Smooth muscle cell (in vitro differentiated cells): ENCODE data around the gene THSD7B. TPM values are rescaled to one million over a fixed set of nuclear protein-coding genes. Genes with fewer than 3 reads are reported as not detected.

ENCODE experiments used
- DNase-seq: peaks from one replicate; lab custom pipeline; 2025; ENCODE audit not compliant: unreplicated experiment; lab: John Stamatoyannopoulos, UW
- H2AFZ ChIP-seq: fragments of 200-600 bp; sonication (generic); 2 replicates; pipeline ENCODE4 v1.6.0; 2016; ENCODE audit warnings: antibody characterized with exemption, low read depth, mild to moderate bottlenecking
- H3F3A ChIP-seq: fragments of 200-600 bp; sonication (generic); 2 replicates; pipeline ENCODE4 v1.6.0; 2017; ENCODE audit warnings: antibody characterized with exemption, low read depth
- H3K27ac ChIP-seq: fragments of 200-600 bp; sonication (generic); 2 replicates; pipeline ENCODE4 v1.5.1; 2016; ENCODE audit warnings: low read depth, mild to moderate bottlenecking
- H3K27me3 ChIP-seq: fragments of 200-600 bp; sonication (generic); 2 replicates; pipeline ENCODE4 v1.6.1; 2016; ENCODE audit warnings: low read depth, mild to moderate bottlenecking
- H3K36me3 ChIP-seq: fragments of 200-600 bp; sonication (generic); 2 replicates; pipeline ENCODE4 v1.5.1; 2016; ENCODE audit warnings: low read depth
- H3K4me1 ChIP-seq: fragments of 200-600 bp; sonication (generic); 2 replicates; pipeline ENCODE4 v1.5.1; 2016; ENCODE audit warnings: low read depth
- H3K4me2 ChIP-seq: fragments of 200-600 bp; sonication (generic); 2 replicates; pipeline ENCODE4 v1.6.0; 2016; ENCODE audit warnings: mild to moderate bottlenecking
- H3K4me3 ChIP-seq: fragments of 200-600 bp; sonication (generic); 2 replicates; pipeline ENCODE4 v1.5.1; 2016; ENCODE audit warnings: mild to moderate bottlenecking
- H3K79me2 ChIP-seq: fragments of 200-600 bp; sonication (generic); 2 replicates; pipeline ENCODE4 v1.6.0; 2016; ENCODE audit warnings: low read depth, mild to moderate bottlenecking
- H3K9ac ChIP-seq: fragments of 200-600 bp; sonication (generic); 2 replicates; pipeline ENCODE4 v1.6.0; 2016; ENCODE audit warnings: low read depth
- H3K9me3 ChIP-seq: fragments of 200-600 bp; sonication (generic); replicated peaks from 2 replicates; pipeline ENCODE4 v1.5.1; 2016; ENCODE audit warnings: low read depth
- H4K20me1 ChIP-seq: fragments of 200-600 bp; sonication (generic); 2 replicates; pipeline ENCODE4 v1.6.0; 2016; ENCODE audit warnings: low read depth
- CTCF ChIP-seq: fragments of 200-600 bp; sonication (generic); IDR thresholded peaks from 2 replicates; pipeline ENCODE4 v1.5.1; 2017; ENCODE audit warnings: borderline replicate concordance, mild to moderate bottlenecking, antibody characterized with exemption; ENCODE audit not compliant: insufficient read depth, poor library complexity, severe bottlenecking
- WGBS: methylation state at CpG from one replicate; pipeline ENCODE4 v1.1.7; 2016; ENCODE audit warnings: low lambda C conversion rate; 5-methylcytosine and 5-hydroxymethylcytosine counted together
- polyA plus RNA-seq: library from polyadenylated mRNA; unstranded; fragments of >200 nt; fragmentation: Nextera tagmentation; extraction: Ambion mirVana; gene quantifications from 2 replicates; pipeline ENCODE4 v1.2.1, GENCODE V29; 2016
- total RNA-seq: library from RNA; depleted of rRNA; stranded (reverse); fragments of >200 nt; gene quantifications from 2 replicates; pipeline ENCODE4 v1.2.3, GENCODE V29; 2014

The THSD7B gene
- total and polyA plus RNA-seq, 2 experiments from 2014 or later, result not detected

DNA sequence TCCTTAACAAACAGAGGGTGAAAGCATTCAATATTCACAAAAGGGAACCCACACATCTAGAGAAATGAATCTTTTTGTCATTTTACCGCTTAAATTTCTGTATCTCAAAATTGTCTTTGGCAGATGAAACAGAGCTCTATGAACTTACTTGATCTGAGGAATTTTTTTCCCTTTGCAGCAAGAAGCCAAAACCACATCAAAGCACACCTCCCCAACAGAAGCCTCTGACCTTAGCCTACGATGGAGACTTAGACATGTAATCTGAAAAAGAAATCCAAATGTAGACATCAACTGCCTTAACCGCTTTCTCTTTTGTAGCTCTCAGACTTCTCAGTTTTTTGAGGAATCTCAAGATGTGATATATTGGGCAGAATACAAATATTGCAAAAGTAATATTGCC lies 911.0 kb downstream of the THSD7B start:
- TF ChIP-seq CTCF, result no peak
- Histone ChIP-seq H3K27ac (no peak overlapping the region), H3K36me3 (no peaks in the 10 kb centered on the region), H3K9me3 (no peaks in the 10 kb centered on the region), H3K79me2 (no peaks in the 10 kb centered on the region), H3K27me3 (no peaks in the 10 kb centered on the region), H3K4me3 (no peak overlapping the region), H3K9ac (no peak overlapping the region), H4K20me1 (no peaks in the 10 kb centered on the region), H2AFZ (no peak overlapping the region), H3F3A (no peaks in the 10 kb centered on the region), H3K4me2 (no peak overlapping the region), H3K4me1 (no peaks in the 10 kb centered on the region)
- 54% methylated on average over 3 of the region's 3 CpGs for WGBS
- DNase-seq, result no peak

DNA sequence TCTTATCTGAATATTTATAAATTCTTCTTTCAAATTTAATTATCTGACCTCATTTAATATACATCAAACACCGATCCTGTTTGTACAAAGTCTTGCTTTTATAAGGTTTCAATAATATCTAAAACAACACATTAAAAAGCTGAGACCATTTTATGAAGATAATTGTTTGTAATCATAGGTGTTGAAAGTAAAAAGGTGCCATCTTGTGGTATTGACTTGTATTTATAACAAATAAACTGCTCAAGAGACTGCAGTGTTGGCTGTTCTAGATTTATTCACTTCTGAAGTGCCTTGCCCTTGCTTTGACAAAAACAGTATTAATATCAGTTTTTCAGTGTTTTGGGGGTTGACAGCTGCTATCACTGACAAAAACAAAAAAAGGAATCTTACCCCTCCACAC lies 912.1 kb downstream of the THSD7B start:
- TF ChIP-seq CTCF, result no peak

DNA sequence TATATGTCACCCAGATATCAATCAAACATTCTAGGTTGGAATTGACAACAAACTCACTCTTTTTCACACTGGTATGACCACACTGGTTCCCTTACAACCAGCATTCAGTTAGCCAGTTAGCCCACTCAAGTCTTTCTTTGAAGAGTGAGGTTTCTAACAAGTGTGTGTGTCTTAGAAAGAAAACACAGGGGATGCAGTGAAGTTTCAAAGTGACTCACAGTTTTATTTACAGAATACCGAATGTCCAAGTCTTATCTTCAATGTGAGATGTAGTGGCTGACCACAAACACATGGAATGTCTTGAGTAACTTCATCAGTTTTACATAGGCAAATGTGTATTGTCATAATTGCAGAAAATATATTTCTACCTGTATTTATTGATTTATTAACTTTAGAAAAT lies 924.2 kb downstream of the THSD7B start:
- no peaks in the 10 kb centered on the region for H3K27me3 ChIP-seq
- WGBS, result 6% methylated on average over 1 of the region's 1 CpG
- no peaks in the 10 kb centered on the region for H3K36me3 ChIP-seq
- H3K4me3 ChIP-seq, result no peak overlapping the region
- H3K4me2 ChIP-seq, result no peak overlapping the region
- H3K9me3 ChIP-seq, result no peaks in the 10 kb centered on the region
- no peak for TF ChIP-seq CTCF
- H2AFZ ChIP-seq, result no peak overlapping the region
- no peak overlapping the region for H3K27ac ChIP-seq
- no peak overlapping the region for H3K9ac ChIP-seq
- H4K20me1 ChIP-seq, result no peaks in the 10 kb centered on the region
- H3F3A ChIP-seq, result no peaks in the 10 kb centered on the region
- no peaks in the 10 kb centered on the region for H3K79me2 ChIP-seq
- DNase-seq, result no peak
- no peaks in the 10 kb centered on the region for H3K4me1 ChIP-seq

More for the DNA sequence above, 912.1 kb downstream of the THSD7B start:
- Histone ChIP-seq H4K20me1 (no peaks in the 10 kb centered on the region), H3K79me2 (no peaks in the 10 kb centered on the region), H3K9ac (no peak overlapping the region), H3K27me3 (no peaks in the 10 kb centered on the region), H3K4me2 (no peak overlapping the region), H3K4me1 (no peaks in the 10 kb centered on the region), H3K27ac (no peak overlapping the region), H3K36me3 (no peaks in the 10 kb centered on the region), H2AFZ (no peak overlapping the region), H3K9me3 (no peaks in the 10 kb centered on the region), H3F3A (no peaks in the 10 kb centered on the region), H3K4me3 (no peak overlapping the region)
- DNase-seq, result no peak
- 95% methylated on average over 1 of the region's 1 CpG for WGBS

DNA sequence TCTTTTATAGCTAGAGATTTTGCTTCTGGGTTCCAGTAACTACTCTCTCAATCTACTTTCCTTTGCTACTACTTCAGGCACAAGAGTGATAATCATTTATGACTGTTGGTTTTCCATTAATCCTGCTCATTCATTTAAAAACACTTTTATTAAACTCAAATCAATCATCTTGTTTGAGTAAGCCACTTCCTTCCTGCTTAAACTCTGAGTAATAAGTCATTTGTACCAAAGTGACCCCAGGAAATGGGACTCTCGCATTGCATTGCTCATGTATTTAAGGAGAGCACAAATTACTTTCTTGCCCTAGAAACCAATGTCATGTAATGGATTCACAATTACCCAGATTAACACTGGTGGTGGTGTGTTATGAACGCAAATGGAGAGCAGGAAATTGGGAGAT lies 928.2 kb downstream of the THSD7B start:
- no peaks in the 10 kb centered on the region for H3K36me3 ChIP-seq
- no peaks in the 10 kb centered on the region for H3K4me1 ChIP-seq
- H3K27me3 ChIP-seq, result no peaks in the 10 kb centered on the region
- TF ChIP-seq CTCF, result no peak
- H4K20me1 ChIP-seq, result no peaks in the 10 kb centered on the region
- WGBS, result 39% methylated on average over 2 of the region's 2 CpGs
- no peak overlapping the region for H3K27ac ChIP-seq
- H3F3A ChIP-seq, result no peaks in the 10 kb centered on the region
- no peak overlapping the region for H3K9ac ChIP-seq
- H3K9me3 ChIP-seq, result no peaks in the 10 kb centered on the region
- no peak overlapping the region for H3K4me3 ChIP-seq
- H2AFZ ChIP-seq, result no peak overlapping the region
- no peak for DNase-seq
- H3K79me2 ChIP-seq, result no peaks in the 10 kb centered on the region
- no peak overlapping the region for H3K4me2 ChIP-seq
